ENCODE results near the gene DOCK8. TPM values are rescaled to one million over a fixed set of nuclear protein-coding genes. Genes with fewer than 3 reads are reported as not detected.

DOCK8 gene
- total RNA-seq, 1 donor from 2014 or later: 219 TPM

DNA sequence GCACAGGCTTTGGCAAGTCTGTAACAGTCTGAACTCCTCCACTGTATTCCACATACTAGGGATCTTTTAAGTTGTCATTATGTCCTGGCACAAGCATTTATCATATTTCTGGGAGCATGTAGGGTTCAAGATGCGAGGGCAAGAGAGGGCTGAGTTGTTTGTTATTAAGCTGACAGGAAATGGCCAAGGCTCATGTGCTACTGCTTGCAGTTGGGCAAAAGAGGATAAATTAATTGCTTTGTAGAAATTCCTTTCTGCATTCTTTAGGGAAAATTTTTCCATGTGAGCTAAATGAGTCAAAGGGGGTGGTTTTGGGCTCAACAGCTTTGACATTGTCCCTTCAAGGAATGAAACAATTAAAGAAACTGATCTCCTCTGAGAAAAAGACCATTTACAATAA lies 35.4 kb downstream of the DOCK8 start:
- H3K4me3 Mint-ChIP-seq: no peak overlapping the region
- H3K27me3 Mint-ChIP-seq: no peaks in the 10 kb centered on the region
- peaks cover 13% of the 10 kb centered on the region for H3K4me1 Mint-ChIP-seq
- DNase-seq (no peak), ATAC-seq (ENCODE audit: low read depth) (no peak)
- TF ChIP-seq, protein P1, sequence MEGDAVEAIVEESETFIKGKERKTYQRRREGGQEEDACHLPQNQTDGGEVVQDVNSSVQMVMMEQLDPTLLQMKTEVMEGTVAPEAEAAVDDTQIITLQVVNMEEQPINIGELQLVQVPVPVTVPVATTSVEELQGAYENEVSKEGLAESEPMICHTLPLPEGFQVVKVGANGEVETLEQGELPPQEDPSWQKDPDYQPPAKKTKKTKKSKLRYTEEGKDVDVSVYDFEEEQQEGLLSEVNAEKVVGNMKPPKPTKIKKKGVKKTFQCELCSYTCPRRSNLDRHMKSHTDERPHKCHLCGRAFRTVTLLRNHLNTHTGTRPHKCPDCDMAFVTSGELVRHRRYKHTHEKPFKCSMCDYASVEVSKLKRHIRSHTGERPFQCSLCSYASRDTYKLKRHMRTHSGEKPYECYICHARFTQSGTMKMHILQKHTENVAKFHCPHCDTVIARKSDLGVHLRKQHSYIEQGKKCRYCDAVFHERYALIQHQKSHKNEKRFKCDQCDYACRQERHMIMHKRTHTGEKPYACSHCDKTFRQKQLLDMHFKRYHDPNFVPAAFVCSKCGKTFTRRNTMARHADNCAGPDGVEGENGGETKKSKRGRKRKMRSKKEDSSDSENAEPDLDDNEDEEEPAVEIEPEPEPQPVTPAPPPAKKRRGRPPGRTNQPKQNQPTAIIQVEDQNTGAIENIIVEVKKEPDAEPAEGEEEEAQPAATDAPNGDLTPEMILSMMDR (IDR thresholded peaks at IDR 0.05): no peak
- intact Hi-C loops (cut with micrococcal nuclease): loop anchor here (2.0 kb wide), 1 partner anchor 17 kb away; no protein-coding TSS in a partner anchor
- no peaks in the 10 kb centered on the region for H3K9me3 Mint-ChIP-seq
- ChIA-PET CTCF (no interaction called here), POLR2A (interaction anchor here (1.1 kb wide), 1 partner anchor 26 kb away, joined by 3 read pairs; no protein-coding TSS in a partner anchor)
- H3K27ac Mint-ChIP-seq: no peak overlapping the region
- H3K36me3 Mint-ChIP-seq (ENCODE audit: low read depth): no peaks in the 10 kb centered on the region

DNA sequence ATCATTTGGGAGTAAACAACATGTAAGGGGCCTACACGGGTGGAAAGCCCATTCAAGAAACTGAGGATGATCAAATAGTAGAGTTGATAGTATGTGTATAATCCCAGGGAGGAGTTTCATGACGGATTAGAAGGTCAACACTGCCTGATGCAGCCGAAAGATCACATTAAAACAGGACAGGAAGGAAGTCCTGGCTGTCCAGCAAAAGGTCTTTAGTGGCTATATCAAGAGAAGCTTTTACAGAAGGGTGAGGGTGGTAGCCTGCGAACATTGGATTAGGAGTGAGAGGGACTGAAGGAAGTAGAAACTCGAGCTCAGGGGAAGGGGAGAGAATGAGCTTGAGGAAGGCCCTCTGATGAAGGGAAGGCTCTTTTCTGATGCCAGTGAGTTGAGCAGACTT lies 36.0 kb downstream of the DOCK8 start:
- intact Hi-C loops (cut with micrococcal nuclease): loop anchor here (2.0 kb wide), 1 partner anchor 16 kb away; no protein-coding TSS in a partner anchor
- TF ChIP-seq, protein P1 (IDR thresholded peaks at IDR 0.05): no peak
- DNase-seq (no peak), ATAC-seq (ENCODE audit: low read depth) (no peak)
- Mint-ChIP-seq H3K4me1 (peaks cover 13% of the 10 kb centered on the region), H3K36me3 (ENCODE audit: low read depth) (no peaks in the 10 kb centered on the region), H3K9me3 (no peaks in the 10 kb centered on the region), H3K27me3 (no peaks in the 10 kb centered on the region), H3K27ac (no peak overlapping the region), H3K4me3 (no peak overlapping the region)
- POLR2A ChIA-PET: interaction anchor here (1.1 kb wide), 1 partner anchor 26 kb away, joined by 3 read pairs; no protein-coding TSS in a partner anchor
- CTCF ChIA-PET: no interaction called here

DNA sequence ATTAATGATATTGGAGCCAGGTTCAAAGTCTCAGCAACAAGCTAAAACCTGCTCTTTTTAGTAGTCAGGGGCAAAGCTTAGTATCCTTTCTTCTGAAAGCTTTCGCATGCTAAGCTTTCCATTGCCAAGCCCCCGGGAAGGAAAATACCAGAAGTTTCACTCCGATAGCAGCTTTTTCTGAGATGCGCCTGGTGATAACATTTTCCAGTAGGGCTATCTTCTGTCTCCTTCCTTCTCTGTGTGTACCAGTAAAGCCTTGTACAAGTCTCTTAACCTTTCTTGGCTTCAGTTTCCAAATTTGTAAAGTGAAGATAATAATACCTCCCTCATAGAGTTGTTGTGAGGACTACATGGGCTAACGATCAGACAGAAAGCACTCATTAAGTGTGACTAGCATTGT lies 36.7 kb downstream of the DOCK8 start:
- Mint-ChIP-seq H3K4me3 (no peak overlapping the region), H3K36me3 (ENCODE audit: low read depth) (no peaks in the 10 kb centered on the region), H3K27ac (no peak overlapping the region), H3K9me3 (no peaks in the 10 kb centered on the region), H3K27me3 (no peaks in the 10 kb centered on the region), H3K4me1 (peaks cover 13% of the 10 kb centered on the region)
- intact Hi-C loops (cut with micrococcal nuclease): loop anchor here (2.0 kb wide), 1 partner anchor 15 kb away; no protein-coding TSS in a partner anchor
- no peak for ATAC-seq (ENCODE audit: low read depth)
- no peak for DNase-seq
- TF ChIP-seq, protein P1 (IDR thresholded peaks at IDR 0.05): no peak
- ChIA-PET POLR2A (no interaction called here), CTCF (no interaction called here)

DNA sequence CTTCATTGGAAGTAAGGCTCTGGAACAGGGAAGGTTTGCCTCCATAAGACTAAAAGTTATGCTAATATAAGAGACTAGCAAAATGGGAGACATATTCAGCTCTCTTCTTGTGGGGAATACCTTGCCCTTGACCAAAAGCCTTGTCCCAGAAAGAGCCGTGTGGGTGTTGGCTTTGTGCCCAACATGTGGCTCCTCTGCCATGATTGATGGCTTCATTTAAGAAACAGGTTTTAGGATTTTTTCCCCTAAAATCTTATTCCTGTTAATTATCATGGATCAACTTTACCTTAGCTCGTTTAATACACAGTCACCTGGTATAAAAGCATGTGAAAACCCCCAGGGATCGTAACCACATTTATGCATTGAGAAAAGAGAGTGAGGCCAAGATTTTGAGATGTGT lies 38.9 kb downstream of the DOCK8 start:
- no peaks in the 10 kb centered on the region for H3K27me3 Mint-ChIP-seq
- no peaks in the 10 kb centered on the region for H3K36me3 Mint-ChIP-seq (ENCODE audit: low read depth)
- H3K4me3 Mint-ChIP-seq: no peak overlapping the region
- ChIA-PET CTCF (interaction anchor here (1.1 kb wide), 1 partner anchor 39 kb away, joined by 3 read pairs; the partner anchor contains the start of gene DOCK8), POLR2A (no interaction called here)
- intact Hi-C loops (cut with micrococcal nuclease): no loop called here
- peaks cover 24% of the 10 kb centered on the region for H3K4me1 Mint-ChIP-seq
- H3K9me3 Mint-ChIP-seq: no peaks in the 10 kb centered on the region
- DNase-seq: no peak
- H3K27ac Mint-ChIP-seq: no peak overlapping the region
- no peak for ATAC-seq (ENCODE audit: low read depth)
- TF ChIP-seq, protein P1 (IDR thresholded peaks at IDR 0.05): no peak

DNA sequence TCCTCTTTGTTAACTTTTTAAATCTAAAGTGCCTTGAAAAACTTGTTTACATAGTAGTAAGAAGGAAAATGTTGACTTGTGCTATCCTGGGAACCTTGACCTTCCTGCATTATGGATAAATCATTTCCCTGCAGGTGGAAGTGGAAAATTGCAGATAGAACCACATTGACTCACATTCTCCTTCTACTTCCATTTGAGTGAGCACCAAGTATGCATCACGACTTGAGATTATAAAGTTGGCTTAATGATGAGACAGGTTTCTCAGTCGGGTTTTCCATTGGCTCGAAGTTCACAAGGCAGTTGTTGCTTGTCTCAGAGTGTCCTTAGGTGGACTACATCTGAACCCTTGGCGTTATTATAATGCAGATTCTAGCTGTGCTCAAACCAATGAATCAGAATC lies 39.9 kb downstream of the DOCK8 start:
- Mint-ChIP-seq H3K36me3 (ENCODE audit: low read depth) (no peaks in the 10 kb centered on the region), H3K27ac (no peak overlapping the region), H3K4me3 (no peak overlapping the region), H3K27me3 (no peaks in the 10 kb centered on the region), H3K9me3 (no peaks in the 10 kb centered on the region), H3K4me1 (peaks cover 20% of the 10 kb centered on the region)
- CTCF ChIA-PET: no interaction called here
- TF ChIP-seq, protein P1 (IDR thresholded peaks at IDR 0.05): no peak
- ATAC-seq (ENCODE audit: low read depth) (no peak), DNase-seq (no peak)
- intact Hi-C loops (cut with micrococcal nuclease): no loop called here
- POLR2A ChIA-PET: no interaction called here

Measured in activated B cell treated with CpG ODN at 0.5 μM for 24 hours (primary cell).